Neural progenitor cell (in vitro differentiated cells): ENCODE measurements around the gene EIF2B2. TPM values are rescaled to one million over a fixed set of nuclear protein-coding genes. Genes with fewer than 3 reads are reported as not detected.

Source experiments
- DNase-seq: peaks from one replicate; pipeline ENCODE4 v3.0.0-alpha.2; 2016; ENCODE audit warnings: low spot score
- H2AFZ ChIP-seq: fragments of 200-600 bp; sonication (generic); replicated peaks from 2 replicates; pipeline ENCODE4 v1.6.1; 2016; ENCODE audit warnings: antibody characterized with exemption
- H3F3A ChIP-seq: fragments of 200-600 bp; sonication (generic); 2 replicates; pipeline ENCODE4 v1.6.1; 2016; ENCODE audit warnings: antibody characterized with exemption, low read depth
- H3K27ac ChIP-seq: fragments of 200-600 bp; sonication (generic); 2 replicates; pipeline ENCODE4 v1.5.1; 2016; ENCODE audit warnings: mild to moderate bottlenecking
- H3K27me3 ChIP-seq: fragments of 200-600 bp; sonication (generic); 2 replicates; pipeline ENCODE4 v1.6.1; 2016; ENCODE audit warnings: mild to moderate bottlenecking, moderate library complexity
- H3K36me3 ChIP-seq: fragments of 200-600 bp; sonication (generic); 2 replicates; pipeline ENCODE4 v1.5.1; 2016
- H3K4me1 ChIP-seq: fragments of 200-600 bp; sonication (generic); 2 replicates; pipeline ENCODE4 v1.6.1; 2016; ENCODE audit warnings: mixed run types
- H3K4me2 ChIP-seq: fragments of 200-600 bp; sonication (generic); 2 replicates; pipeline ENCODE4 v1.6.1; 2016
- H3K4me3 ChIP-seq: fragments of 200-600 bp; sonication (generic); 2 replicates; pipeline ENCODE4 v1.5.1; 2016
- H3K79me2 ChIP-seq: fragments of 200-600 bp; sonication (generic); 2 replicates; pipeline ENCODE4 v1.6.1; 2016; ENCODE audit warnings: low read depth
- H3K9ac ChIP-seq: fragments of 200-600 bp; sonication (generic); 2 replicates; pipeline ENCODE4 v1.6.1; 2016
- H3K9me3 ChIP-seq: fragments of 200-600 bp; sonication (generic); 2 replicates; pipeline ENCODE4 v1.5.1; 2016; ENCODE audit warnings: low read depth
- H4K20me1 ChIP-seq: fragments of 200-600 bp; sonication (generic); 2 replicates; pipeline ENCODE4 v1.6.1; 2016; ENCODE audit warnings: low read depth
- H3K27ac Mint-ChIP-seq: 3 replicates; pipeline ENCODE4 v1.8.0; 2021; ENCODE audit warnings: mixed read lengths
- H3K27me3 Mint-ChIP-seq: 2 replicates; pipeline ENCODE4 v1.8.0; 2022; ENCODE audit warnings: low read depth, mild to moderate bottlenecking, inconsistent platforms, moderate library complexity, mixed read lengths; ENCODE audit not compliant: insufficient read depth
- H3K36me3 Mint-ChIP-seq: 3 replicates; pipeline ENCODE4 v1.8.0; 2021; ENCODE audit warnings: mixed read lengths
- H3K4me1 Mint-ChIP-seq: 3 replicates; pipeline ENCODE4 v1.8.0; 2021; ENCODE audit warnings: mixed read lengths
- H3K4me3 Mint-ChIP-seq: 3 replicates; pipeline ENCODE4 v1.8.0; 2021; ENCODE audit warnings: mild to moderate bottlenecking, moderate library complexity, mixed read lengths
- H3K9me3 Mint-ChIP-seq: 3 replicates; pipeline ENCODE4 v1.8.0; 2020; ENCODE audit warnings: mixed read lengths
- EZH2 ChIP-seq: fragments of 200-600 bp; sonication (generic); IDR thresholded peaks from 2 replicates; pipeline ENCODE4 v1.6.1; 2017; ENCODE audit warnings: antibody characterized with exemption, mild to moderate bottlenecking, moderate library complexity
- EZH2phosphoT487 ChIP-seq: fragments of 200-600 bp; sonication (generic); IDR thresholded peaks from 2 replicates; pipeline ENCODE4 v1.6.1; 2017; ENCODE audit warnings: antibody characterized with exemption
- total RNA-seq: library from RNA; depleted of rRNA; stranded (reverse); fragments of >200 nt; gene quantifications from 2 replicates; pipeline ENCODE4 v1.2.3, GENCODE V29; 2015; ENCODE audit warnings: low replicate concordance
- TF ChIP-seq, protein P1 (sequence below): fragments of 200-600 bp; sonication (generic); IDR thresholded peaks from 2 replicates; pipeline ENCODE4 v1.5.1; 2017; ENCODE audit warnings: antibody characterized with exemption, mild to moderate bottlenecking

Gene EIF2B2
- total RNA-seq, 1 donor from 2014 or later, result 26.9 TPM

DNA sequence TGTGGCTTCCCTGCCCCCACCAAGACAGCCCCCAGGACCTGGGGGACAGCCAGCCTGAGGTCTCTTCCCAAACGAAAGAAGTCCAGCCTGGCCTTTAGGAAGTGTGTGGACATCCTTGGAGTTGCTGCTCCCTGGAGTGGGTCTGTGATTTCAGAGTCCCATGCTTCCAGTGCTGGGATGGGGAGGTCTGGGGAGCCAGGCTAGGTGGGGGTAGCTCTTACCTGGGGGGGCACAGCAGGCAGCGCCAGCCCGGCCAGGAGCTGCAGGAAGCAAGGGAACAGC lies 47.8 kb upstream of the EIF2B2 start:
- H3K9ac ChIP-seq, result no peak overlapping the region
- Mint-ChIP-seq H3K27ac (no peak overlapping the region), H3K36me3 (no peaks in the 10 kb centered on the region), H3K27me3 (peaks cover 10% of the 10 kb centered on the region), H3K4me3 (peak overlapping the region; percentile 70), H3K9me3 (no peaks in the 10 kb centered on the region), H3K4me1 (peaks cover 26% of the 10 kb centered on the region)
- no peak overlapping the region for H2AFZ ChIP-seq
- H3K9me3 ChIP-seq, result no peaks in the 10 kb centered on the region
- no peaks in the 10 kb centered on the region for H4K20me1 ChIP-seq
- H3K36me3 ChIP-seq, result no peaks in the 10 kb centered on the region
- no peak overlapping the region for H3K27ac ChIP-seq
- peaks cover 48% of the 10 kb centered on the region for H3K27me3 ChIP-seq
- no peak for TF ChIP-seq EZH2phosphoT487
- TF ChIP-seq EZH2, result no peak
- TF ChIP-seq, protein P1, sequence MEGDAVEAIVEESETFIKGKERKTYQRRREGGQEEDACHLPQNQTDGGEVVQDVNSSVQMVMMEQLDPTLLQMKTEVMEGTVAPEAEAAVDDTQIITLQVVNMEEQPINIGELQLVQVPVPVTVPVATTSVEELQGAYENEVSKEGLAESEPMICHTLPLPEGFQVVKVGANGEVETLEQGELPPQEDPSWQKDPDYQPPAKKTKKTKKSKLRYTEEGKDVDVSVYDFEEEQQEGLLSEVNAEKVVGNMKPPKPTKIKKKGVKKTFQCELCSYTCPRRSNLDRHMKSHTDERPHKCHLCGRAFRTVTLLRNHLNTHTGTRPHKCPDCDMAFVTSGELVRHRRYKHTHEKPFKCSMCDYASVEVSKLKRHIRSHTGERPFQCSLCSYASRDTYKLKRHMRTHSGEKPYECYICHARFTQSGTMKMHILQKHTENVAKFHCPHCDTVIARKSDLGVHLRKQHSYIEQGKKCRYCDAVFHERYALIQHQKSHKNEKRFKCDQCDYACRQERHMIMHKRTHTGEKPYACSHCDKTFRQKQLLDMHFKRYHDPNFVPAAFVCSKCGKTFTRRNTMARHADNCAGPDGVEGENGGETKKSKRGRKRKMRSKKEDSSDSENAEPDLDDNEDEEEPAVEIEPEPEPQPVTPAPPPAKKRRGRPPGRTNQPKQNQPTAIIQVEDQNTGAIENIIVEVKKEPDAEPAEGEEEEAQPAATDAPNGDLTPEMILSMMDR, result no peak
- no peak for DNase-seq
- H3K4me1 ChIP-seq, result peaks cover 22% of the 10 kb centered on the region
- H3K4me2 ChIP-seq, result peak overlapping the region; percentile 78
- H3K79me2 ChIP-seq, result no peaks in the 10 kb centered on the region
- peak overlapping the region; percentile 46 for H3K4me3 ChIP-seq
- H3F3A ChIP-seq, result peaks cover 11% of the 10 kb centered on the region

DNA sequence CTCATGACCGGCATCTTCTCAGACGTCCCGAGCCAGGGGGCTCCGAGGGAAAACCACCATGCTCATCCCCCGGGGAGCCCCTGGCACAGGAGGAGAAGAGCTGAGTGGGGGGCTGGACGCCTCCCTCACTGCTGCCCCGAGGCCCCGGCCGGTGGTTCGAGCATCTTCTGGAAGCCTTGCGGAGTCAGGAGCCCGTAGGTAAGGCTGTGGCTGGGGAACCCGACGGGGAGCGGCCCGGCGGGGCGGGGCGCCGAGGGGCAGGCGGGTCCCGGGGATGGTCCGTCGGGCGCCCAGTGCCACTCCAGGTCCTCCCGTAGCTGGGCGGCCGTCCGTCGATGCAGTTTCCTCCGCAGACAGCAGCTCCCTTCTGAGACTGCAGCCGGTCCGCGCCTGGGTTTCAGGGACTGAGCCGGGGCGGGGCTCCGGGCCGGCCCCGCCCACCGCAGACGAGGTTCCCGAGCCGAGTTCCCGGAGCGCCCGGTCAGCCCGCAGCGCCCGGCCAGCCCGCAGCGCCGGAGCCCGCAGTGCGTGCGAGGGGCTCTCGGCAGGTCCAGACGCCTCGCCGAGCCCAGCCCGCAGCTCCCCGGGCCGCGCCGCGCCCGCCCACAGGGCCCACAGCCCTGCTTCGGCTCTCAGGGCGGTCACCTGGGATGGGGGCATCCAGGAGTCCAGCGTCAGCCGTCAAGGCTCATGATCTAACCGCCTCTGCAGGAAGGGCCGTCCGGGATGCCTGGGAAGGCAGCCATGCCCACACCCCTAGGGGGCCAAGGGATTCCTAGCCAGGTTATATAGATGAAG lies 47.3 kb upstream of the EIF2B2 start, which contains the start of gene PGF:
TSS of gene PGF (minus strand) at position 369 of the 798 bp plus-strand sequence. CDS start at position 14, 355 bp downstream.
- peak within 1 kb of the TSS; percentile 46 for H3K4me3 ChIP-seq
- H3K9ac ChIP-seq, result no peak within 1 kb of the TSS
- no peaks in the 10 kb centered on the region for H3K9me3 ChIP-seq
- H3K4me3 Mint-ChIP-seq, result peak within 1 kb of the TSS; percentile 76
- H3K27ac Mint-ChIP-seq, result peak within 1 kb of the TSS; percentile 14
- peak; percentile 30 for TF ChIP-seq EZH2
- TF ChIP-seq EZH2phosphoT487, result no peak
- no peaks in the 10 kb centered on the region for H4K20me1 ChIP-seq
- H3K79me2 ChIP-seq, result no peaks in the 10 kb centered on the region
- H3K36me3 ChIP-seq, result no peaks in the 10 kb centered on the region
- peak; percentile 90 for DNase-seq
- H3K4me1 ChIP-seq, result peaks cover 22% of the 10 kb centered on the region
- H3K27me3 ChIP-seq, result peaks cover 48% of the 10 kb centered on the region
- H3K27ac ChIP-seq, result no peak within 1 kb of the TSS
- peak within 1 kb of the TSS; percentile 78 for H3K4me2 ChIP-seq
- peaks cover 22% of the 10 kb centered on the region for H3K4me1 Mint-ChIP-seq
- H3K9me3 Mint-ChIP-seq, result no peaks in the 10 kb centered on the region
- H2AFZ ChIP-seq, result peak within 1 kb of the TSS; percentile 91
- H3K27me3 Mint-ChIP-seq, result peaks cover 10% of the 10 kb centered on the region
- peaks cover 11% of the 10 kb centered on the region for H3F3A ChIP-seq
- H3K36me3 Mint-ChIP-seq, result no peaks in the 10 kb centered on the region

DNA sequence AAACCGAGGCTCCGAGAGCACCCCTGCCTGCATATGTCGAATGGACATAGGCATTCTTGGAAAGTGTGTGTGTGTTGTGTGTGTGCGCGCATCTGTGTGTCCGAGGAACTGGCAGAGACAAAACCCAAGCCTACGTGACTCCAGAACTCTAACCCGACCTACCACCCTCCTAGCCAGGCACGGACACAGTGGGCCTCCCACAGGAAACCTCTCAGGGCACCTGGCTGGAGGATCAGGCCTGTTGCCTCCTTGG lies 46.8 kb upstream of the EIF2B2 start:
- Histone ChIP-seq H4K20me1 (no peaks in the 10 kb centered on the region), H3K9ac (no peak overlapping the region), H3K4me3 (peak overlapping the region; percentile 46), H3F3A (peaks cover 11% of the 10 kb centered on the region), H3K9me3 (no peaks in the 10 kb centered on the region), H3K4me1 (peaks cover 22% of the 10 kb centered on the region), H3K27ac (no peak overlapping the region), H3K79me2 (no peaks in the 10 kb centered on the region), H3K27me3 (peaks cover 48% of the 10 kb centered on the region), H3K36me3 (no peaks in the 10 kb centered on the region), H3K4me2 (peak overlapping the region; percentile 78), H2AFZ (no peak overlapping the region)
- Mint-ChIP-seq H3K4me3 (peak overlapping the region; percentile 76), H3K9me3 (no peaks in the 10 kb centered on the region), H3K27ac (no peak overlapping the region), H3K27me3 (peaks cover 7% of the 10 kb centered on the region), H3K4me1 (peaks cover 21% of the 10 kb centered on the region), H3K36me3 (no peaks in the 10 kb centered on the region)
- no peak for DNase-seq
- TF ChIP-seq EZH2 (no peak), EZH2phosphoT487 (no peak)
- TF ChIP-seq, protein P1, result no peak
